OCI-LY1 (cell line): ENCODE results near the gene AMPD3.

Experiments
- H2AFZ ChIP-seq: fragments of 200-600 bp; sonication (generic), shearing (Covaris generic); 2 replicates; pipeline ENCODE4 v1.6.0; 2014; ENCODE audit warnings: antibody characterized with exemption, mild to moderate bottlenecking, low read length
- H3F3A ChIP-seq: fragments of 200-600 bp; sonication (generic), shearing (Covaris generic); 2 replicates; pipeline ENCODE4 v1.6.0; 2014; ENCODE audit warnings: mild to moderate bottlenecking, antibody characterized with exemption, low read length, moderate library complexity; ENCODE audit not compliant: insufficient read depth
- H3K27ac ChIP-seq: fragments of 200-600 bp; sonication (generic); 2 replicates; pipeline ENCODE4 v1.5.1; 2014; ENCODE audit warnings: low read length, mixed run types, mild to moderate bottlenecking, low read depth; ENCODE audit not compliant: poor library complexity, severe bottlenecking
- H3K27me3 ChIP-seq: fragments of 200-600 bp; sonication (generic); 2 replicates; pipeline ENCODE4 v1.6.0; 2014; ENCODE audit warnings: antibody characterized with exemption, mild to moderate bottlenecking, low read length, moderate library complexity; ENCODE audit not compliant: insufficient read depth
- H3K36me3 ChIP-seq: fragments of 200-600 bp; sonication (generic); 2 replicates; pipeline ENCODE4 v1.6.1; 2014; ENCODE audit warnings: mild to moderate bottlenecking, antibody characterized with exemption, low read length, moderate library complexity, mixed read lengths; ENCODE audit not compliant: insufficient read depth
- H3K4me1 ChIP-seq: fragments of 200-600 bp; sonication (generic); 2 replicates; pipeline ENCODE4 v1.5.1; 2014; ENCODE audit warnings: mild to moderate bottlenecking, low read length, moderate library complexity; ENCODE audit not compliant: insufficient read depth, severe bottlenecking
- H3K4me2 ChIP-seq: fragments of 200-600 bp; sonication (generic), shearing (Covaris generic); 2 replicates; pipeline ENCODE4 v1.6.1; 2014; ENCODE audit warnings: low read length
- H3K4me3 ChIP-seq: fragments of 200-600 bp; sonication (generic); 2 replicates; pipeline ENCODE4 v1.5.1; 2014; ENCODE audit warnings: low read length, low read depth, mild to moderate bottlenecking, mixed read lengths; ENCODE audit not compliant: poor library complexity, severe bottlenecking
- H3K79me2 ChIP-seq: fragments of 200-600 bp; shearing (Covaris generic); 2 replicates; pipeline ENCODE4 v1.6.1; 2016; ENCODE audit warnings: mixed run types, low read length, mixed read lengths; ENCODE audit not compliant: insufficient read depth
- H3K9ac ChIP-seq: fragments of 200-600 bp; sonication (generic), shearing (Covaris generic); 2 replicates; pipeline ENCODE4 v1.6.1; 2014; ENCODE audit warnings: mild to moderate bottlenecking, low read length, mixed read lengths
- H3K9me2 ChIP-seq: fragments of 200-600 bp; sonication (generic), shearing (Covaris generic); 2 replicates; pipeline ENCODE4 v1.6.1; 2014; ENCODE audit warnings: low read depth, mild to moderate bottlenecking, low read length, mixed read lengths
- H3K9me3 ChIP-seq: fragments of 200-600 bp; shearing (Covaris generic); 2 replicates; pipeline ENCODE4 v1.6.1; 2014; ENCODE audit warnings: low read length, mixed read lengths
- H4K20me1 ChIP-seq: fragments of 200-600 bp; sonication (generic), shearing (Covaris generic); 2 replicates; pipeline ENCODE4 v1.6.0; 2016; ENCODE audit warnings: mild to moderate bottlenecking, low read length; ENCODE audit not compliant: insufficient read depth
- EZH2 ChIP-seq: fragments of 200-600 bp; sonication (generic), shearing (Covaris generic); IDR thresholded peaks from 2 replicates; pipeline ENCODE4 v1.8.0; 2017; ENCODE audit warnings: borderline replicate concordance, mixed run types, mild to moderate bottlenecking, antibody characterized with exemption, low read length, moderate library complexity, mixed read lengths
- TF ChIP-seq, protein P1 (sequence below): fragments of 200-600 bp; sonication (generic), shearing (Covaris generic); IDR thresholded peaks from 2 replicates; pipeline ENCODE4 v1.5.1; 2017; ENCODE audit warnings: mild to moderate bottlenecking, antibody characterized with exemption, low read length, moderate library complexity, mixed read lengths

Gene AMPD3

DNA sequence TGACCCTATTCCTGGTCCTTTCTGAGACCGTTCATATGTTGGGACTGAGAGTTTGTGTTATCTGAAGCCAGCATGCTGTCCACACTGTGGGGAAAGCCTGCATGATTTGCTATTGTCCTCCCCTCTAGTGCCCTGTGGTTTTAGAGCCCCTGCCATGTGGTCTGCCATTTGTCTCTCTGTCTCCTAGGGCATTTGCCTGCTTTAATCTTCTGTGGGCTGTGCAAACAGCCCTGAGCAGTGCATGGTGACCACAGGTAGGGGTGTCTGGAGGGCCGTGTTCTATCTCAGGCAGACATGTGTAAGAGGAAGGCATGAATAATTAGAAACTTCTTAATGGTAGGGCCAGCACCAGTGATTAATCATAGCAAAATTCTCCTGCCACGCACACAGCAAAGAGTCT, 23.0 kb downstream of the AMPD3 start:
- Histone ChIP-seq H3K4me1 (no peaks in the 10 kb centered on the region), H3K36me3 (peaks cover 70% of the 10 kb centered on the region; the same call in 1 of the 2 replicates), H3K27me3 (no peaks in the 10 kb centered on the region), H2AFZ (no peak overlapping the region), H3K9me2 (no peaks in the 10 kb centered on the region), H3K9me3 (no peaks in the 10 kb centered on the region), H3K9ac (no peak overlapping the region), H4K20me1 (no peaks in the 10 kb centered on the region), H3K4me3 (no peak overlapping the region), H3K27ac (no peak overlapping the region), H3F3A (no peaks in the 10 kb centered on the region), H3K79me2 (no peaks in the 10 kb centered on the region), H3K4me2 (no peak overlapping the region)
- TF ChIP-seq, protein P1, sequence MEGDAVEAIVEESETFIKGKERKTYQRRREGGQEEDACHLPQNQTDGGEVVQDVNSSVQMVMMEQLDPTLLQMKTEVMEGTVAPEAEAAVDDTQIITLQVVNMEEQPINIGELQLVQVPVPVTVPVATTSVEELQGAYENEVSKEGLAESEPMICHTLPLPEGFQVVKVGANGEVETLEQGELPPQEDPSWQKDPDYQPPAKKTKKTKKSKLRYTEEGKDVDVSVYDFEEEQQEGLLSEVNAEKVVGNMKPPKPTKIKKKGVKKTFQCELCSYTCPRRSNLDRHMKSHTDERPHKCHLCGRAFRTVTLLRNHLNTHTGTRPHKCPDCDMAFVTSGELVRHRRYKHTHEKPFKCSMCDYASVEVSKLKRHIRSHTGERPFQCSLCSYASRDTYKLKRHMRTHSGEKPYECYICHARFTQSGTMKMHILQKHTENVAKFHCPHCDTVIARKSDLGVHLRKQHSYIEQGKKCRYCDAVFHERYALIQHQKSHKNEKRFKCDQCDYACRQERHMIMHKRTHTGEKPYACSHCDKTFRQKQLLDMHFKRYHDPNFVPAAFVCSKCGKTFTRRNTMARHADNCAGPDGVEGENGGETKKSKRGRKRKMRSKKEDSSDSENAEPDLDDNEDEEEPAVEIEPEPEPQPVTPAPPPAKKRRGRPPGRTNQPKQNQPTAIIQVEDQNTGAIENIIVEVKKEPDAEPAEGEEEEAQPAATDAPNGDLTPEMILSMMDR = no peak

DNA sequence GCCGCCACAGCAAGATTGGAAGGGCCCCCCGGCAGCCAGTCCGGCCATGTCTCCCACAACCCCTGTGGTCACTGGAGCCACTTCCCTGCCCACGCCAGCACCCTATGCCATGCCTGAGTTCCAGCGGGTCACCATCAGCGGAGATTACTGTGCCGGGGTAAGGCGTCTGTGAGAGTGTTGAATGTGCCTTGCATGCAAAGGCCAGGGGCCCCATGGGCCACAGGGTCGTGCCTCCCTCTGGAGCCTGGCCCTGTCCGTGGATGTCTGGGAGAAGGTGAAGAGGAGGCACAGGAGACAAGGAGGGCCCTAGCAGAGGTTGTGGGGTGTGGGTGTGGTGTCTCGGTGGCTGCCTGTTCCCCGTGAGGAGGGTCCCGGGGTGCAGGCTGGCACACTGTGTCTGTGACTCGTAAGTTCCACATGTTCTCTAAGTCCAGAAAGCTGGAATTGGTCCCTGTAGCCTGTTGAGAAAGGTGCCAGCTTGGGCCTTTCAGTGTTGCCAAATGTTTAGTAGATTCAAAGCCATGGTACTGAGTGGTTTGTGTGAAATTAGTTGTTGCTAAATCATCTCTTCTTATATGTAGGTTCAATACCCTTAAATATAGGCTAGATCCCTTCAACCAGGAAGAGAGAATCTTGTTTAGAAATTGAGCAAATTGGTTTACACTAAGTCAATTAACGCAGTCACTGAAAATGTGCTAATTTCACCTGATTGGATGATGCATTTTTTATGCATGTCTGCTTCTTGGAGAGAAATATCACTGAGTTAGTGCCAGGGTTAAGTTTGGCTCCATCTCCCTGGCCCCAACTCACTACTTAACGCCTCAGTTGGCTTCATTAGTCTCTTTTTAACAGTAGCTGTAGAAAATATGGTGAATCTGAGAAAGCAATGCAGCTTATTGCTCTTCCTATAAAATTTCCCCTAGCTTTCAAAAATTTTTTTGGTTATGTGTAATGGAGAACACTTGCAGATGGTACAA, 23.8 kb downstream of the AMPD3 start:
- Histone ChIP-seq H2AFZ (no peak overlapping the region), H3K4me1 (no peaks in the 10 kb centered on the region), H3K9me2 (no peaks in the 10 kb centered on the region), H3K27me3 (no peaks in the 10 kb centered on the region), H4K20me1 (no peaks in the 10 kb centered on the region), H3K36me3 (peaks cover 77% of the 10 kb centered on the region; the same call in 1 of the 2 replicates), H3K27ac (no peak overlapping the region), H3K4me2 (no peak overlapping the region), H3F3A (no peaks in the 10 kb centered on the region), H3K4me3 (no peak overlapping the region), H3K9ac (no peak overlapping the region), H3K79me2 (no peaks in the 10 kb centered on the region), H3K9me3 (no peaks in the 10 kb centered on the region)
- no peak for TF ChIP-seq EZH2
- TF ChIP-seq, protein P1 = no peak

DNA sequence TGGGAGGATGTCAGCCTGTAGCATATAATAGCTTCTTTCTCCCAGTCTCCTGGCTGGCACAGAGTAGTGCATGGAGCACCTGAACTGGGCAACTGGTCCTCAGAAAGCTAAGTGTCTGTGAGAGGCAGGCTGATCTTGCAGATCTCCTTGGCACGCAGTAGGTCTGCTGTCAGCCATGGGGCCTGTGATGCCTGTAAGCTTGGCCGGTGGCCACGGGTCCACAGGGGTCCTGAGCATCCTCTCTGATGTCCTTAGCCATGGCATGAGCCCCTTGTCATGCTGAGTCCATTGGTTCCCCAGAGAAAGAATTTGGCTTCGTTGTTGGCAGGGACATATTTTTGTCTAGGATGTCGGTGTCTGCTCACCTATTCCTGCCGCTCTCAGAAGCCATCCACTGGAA, 25.0 kb downstream of the AMPD3 start:
- Histone ChIP-seq H3K4me1 (no peaks in the 10 kb centered on the region), H3K36me3 (peaks cover 79% of the 10 kb centered on the region; the same call in 1 of the 2 replicates), H3K9me2 (no peaks in the 10 kb centered on the region), H2AFZ (no peak overlapping the region), H3K79me2 (no peaks in the 10 kb centered on the region), H3K4me2 (no peak overlapping the region), H3K4me3 (no peak overlapping the region), H3K27ac (no peak overlapping the region), H3F3A (no peaks in the 10 kb centered on the region), H3K9ac (no peak overlapping the region), H4K20me1 (no peaks in the 10 kb centered on the region), H3K27me3 (no peaks in the 10 kb centered on the region), H3K9me3 (no peaks in the 10 kb centered on the region)
- TF ChIP-seq, protein P1 = no peak
- TF ChIP-seq EZH2 = no peak
